GM18858 (cell line): ENCODE measurements around the gene AP3M1.

Experiments used
- ATAC-seq: cut with Tn5 transposase; IDR thresholded peaks from one replicate; pipeline ENCODE4 v1.9.1; 2021; ENCODE audit not compliant: unreplicated experiment

The AP3M1 gene

DNA sequence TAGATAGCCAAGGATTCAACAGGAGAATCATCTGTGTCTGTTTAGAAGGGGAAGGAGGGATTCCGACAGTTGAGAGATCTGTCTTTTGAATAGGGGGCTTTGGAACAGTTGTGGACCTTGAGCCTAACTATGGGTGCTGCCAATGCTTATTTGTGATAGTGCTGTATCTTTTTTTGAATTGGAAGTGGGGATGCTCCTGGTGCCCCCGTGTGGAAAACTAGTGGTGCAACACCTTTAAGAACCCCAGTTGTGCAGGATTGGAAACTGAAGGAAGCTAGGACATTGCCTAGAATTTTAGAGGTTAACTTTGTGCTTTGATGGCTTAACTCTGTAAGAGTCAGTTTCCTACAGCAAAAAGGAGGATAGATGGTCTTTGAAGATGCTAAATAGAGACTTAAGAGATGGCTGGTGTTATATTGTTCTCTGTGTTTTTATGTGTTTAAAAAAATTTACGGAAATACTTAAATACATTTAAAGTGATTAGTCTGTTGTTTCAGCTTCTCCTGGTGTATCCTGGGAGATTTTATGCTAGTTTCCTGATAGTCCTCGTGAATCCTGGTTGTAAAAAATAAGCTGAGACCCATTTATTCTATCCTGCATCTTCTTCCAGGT is 69.3 kb downstream of the AP3M1 start:
- ATAC-seq = no peak

DNA sequence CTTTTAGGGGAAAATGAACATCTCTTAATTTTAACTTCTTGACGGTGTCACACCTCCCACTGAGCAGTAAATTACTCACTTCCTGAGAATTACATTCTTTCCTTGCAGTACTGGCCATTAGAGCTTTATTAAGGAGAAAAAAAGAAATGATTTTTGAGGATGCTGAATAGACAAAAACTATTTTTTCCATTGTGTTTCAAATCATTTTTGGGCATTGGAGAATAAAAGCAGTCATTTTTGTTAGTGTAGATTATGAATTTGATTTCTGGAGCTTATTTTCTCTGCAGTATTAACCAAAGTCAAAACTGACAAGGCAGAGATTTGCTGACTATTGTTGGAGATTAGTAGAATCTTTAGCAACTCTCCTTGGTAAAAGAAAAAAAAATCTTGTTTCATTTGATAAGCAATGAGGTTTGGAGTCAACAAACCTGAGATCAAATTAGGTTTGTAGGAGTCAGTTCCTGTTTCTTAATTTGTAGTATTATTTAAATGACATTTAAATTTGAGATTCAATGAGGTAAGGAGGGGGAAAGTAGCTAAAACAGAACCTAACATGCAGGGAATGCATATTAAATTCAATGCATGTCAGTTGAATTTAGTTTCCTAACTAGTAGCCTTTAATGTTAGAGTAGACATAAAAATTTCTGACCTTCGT is 70.6 kb downstream of the AP3M1 start:
- ATAC-seq = no peak

DNA sequence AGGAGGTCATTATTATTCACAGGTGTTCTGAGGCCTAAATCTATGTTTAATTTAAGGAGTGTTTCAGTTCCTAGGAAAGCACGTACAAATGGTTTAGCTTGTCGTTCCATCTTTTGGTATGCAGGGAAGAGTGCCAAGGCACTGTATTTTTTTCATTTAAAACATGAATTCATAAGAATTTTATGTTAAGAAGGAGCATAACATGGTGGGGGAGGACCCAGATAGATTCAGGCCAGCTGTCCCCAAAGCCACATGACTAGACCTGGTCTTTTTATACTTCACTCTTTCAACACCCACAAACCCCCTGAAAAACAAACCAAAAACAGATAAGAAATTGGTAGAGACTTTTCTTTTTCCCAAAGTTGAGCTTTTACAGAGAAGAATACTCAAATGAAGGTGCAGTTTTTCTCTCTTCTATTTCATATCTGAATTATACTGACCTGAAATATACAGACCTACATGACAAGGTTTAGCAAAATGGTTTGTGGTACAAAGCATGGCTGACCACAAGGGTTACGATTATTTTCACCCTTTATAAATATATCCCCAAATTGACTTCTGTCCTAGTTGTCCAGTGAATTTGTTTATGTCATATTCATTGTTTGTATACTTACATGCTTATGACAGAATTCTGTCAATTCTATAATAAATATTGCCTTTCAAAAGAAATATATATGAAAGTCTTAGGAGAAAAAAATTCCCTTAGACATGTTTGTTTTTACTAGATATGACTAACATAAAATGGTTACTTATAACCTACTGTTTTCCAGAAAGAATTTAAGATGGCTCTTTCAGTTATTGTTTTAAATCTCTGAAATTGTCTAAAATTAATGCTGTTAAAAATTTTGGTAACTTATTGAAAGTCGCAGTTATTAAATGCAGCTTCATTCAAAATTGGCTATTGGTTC is 71.3 kb downstream of the AP3M1 start:
- ATAC-seq = no peak

DNA sequence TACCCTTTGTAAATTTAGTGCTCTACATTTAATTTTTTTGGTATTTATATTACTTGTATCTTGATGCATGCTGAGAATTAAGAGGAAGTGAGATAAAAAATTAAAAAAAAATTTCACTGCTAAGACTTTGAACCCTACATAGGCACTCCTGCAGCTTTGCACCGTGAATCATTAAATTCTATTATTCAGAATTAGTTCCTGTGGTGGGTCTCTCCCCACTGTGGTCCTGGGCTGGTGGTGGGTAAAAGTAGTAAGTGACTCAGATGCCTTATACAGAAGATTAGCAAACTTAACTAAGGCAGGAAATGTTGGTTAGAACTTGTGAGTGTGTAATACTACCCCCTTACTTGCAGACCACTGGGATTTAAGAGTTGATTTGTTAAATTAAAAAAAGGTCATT is 72.6 kb downstream of the AP3M1 start:
- no peak for ATAC-seq

DNA sequence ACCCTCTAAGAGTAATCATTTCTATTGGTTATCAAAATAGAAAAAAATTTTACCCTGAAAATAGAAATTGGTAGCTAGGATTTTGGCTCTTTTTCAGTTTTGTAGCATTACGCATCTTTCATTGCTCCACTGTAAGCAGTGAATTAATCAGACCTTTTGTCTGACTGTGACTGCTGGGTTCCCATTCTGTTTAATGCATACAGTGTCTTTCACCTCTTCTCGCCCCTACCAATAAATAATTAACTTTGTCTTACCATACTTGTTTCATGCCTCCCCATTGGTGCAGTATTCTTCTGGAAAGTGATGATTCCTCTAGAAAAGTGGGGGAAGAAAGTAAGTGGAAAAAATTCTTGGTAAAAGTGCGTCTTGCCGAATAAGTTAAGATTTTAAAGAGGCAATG is 73.2 kb downstream of the AP3M1 start:
- ATAC-seq = no peak

DNA sequence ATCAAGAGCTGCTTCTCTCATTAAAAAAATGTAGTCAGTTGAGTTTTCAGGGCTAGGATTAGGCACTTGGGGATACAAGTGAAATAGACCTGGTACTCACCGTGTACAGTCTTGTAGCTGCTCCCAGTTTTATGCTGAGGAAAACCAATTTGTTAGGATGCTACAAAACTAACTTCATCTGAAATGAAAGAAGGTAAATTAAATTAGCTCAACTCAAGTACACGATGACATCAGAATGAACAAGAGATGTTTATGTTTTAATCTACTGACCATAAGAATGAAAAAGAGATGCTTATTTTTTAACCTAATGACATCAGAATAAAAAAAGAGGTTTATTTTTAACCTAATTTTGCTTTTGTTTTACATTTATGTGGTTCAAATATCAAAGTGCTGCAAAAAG is 73.7 kb downstream of the AP3M1 start:
- no peak for ATAC-seq

DNA sequence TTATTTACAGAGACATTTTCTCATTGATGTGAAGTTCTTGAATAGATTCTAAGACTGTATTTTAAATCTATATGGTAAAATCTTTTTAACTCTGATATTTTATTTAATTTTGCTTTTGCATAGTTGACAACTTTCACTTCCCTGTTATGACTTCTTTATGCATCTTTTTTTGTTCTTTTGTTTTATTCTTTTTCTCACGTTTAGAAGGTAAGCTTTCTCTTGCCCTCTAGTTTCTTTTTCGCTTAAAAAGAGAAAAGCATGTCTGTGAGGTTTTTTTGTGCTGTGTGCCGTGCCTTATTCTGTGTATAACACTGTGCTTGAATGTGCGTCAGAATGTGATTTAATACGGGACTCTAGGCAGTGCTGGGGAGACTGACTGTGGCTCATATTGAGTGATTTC is 74.7 kb downstream of the AP3M1 start:
- no peak for ATAC-seq

DNA sequence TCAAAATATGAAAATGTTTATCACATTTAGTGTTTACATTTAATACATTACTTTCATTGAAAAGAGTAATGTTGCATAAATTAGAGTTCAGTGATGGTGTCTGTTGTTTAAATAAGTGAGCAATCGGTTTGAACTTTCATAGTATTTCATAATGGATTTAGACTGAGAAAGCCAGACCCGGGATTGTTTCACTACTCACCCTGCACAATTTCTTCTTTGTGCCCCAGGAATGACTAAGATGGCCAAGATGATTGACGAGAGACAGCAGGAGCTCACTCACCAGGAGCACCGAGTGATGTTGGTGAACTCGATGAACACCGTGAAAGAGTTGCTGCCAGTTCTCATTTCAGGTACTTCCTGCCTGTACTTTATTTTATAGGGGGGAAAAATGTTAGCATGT is 78.1 kb downstream of the AP3M1 start:
- ATAC-seq = no peak

DNA sequence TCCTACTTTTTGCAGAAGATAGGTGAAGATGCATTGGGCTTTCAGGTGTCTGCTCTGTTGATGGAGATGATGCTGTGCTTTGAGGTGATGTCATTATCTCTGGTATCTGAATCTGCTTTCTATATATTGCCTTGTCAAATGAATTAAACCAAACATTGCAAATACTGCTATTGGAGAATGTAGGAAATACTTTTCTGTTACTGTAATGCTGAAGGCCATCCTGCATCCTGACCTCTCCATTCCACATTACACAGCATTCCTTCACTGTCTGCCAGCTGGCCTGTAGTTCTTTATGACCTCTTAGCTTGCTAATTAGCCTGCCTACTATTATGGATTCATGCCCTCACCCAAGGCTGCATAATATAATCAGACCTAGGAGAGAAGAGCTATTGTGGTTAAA is 79.5 kb downstream of the AP3M1 start:
- no peak for ATAC-seq
